Erythroblast (primary cell): ENCODE measurements around the gene KIAA1671.

Source experiments
- GATA1 ChIP-seq: IDR thresholded peaks from 2 replicates; pipeline ENCODE4 v1.6.1; 2011; ENCODE audit warnings: low read depth, mild to moderate bottlenecking, control low read depth, low read length, moderate library complexity
- POLR2A ChIP-seq: IDR thresholded peaks from 2 replicates; pipeline ENCODE4 v1.6.1; 2011; ENCODE audit warnings: mild to moderate bottlenecking, low read length

- TF ChIP-seq POLR2A = no peak
- TF ChIP-seq GATA1 = no peak
These were observed 9.6 kb downstream of the KIAA1671 start for GRCh38 chr22:24962094-24962493.
